GM21825 (cell line): ENCODE results near the gene ARFGAP1.

Experiments
- ATAC-seq: cut with Tn5 transposase; IDR thresholded peaks from one replicate; pipeline ENCODE4 v1.9.1; 2021; ENCODE audit warnings: mild to moderate bottlenecking, moderate library complexity; ENCODE audit not compliant: unreplicated experiment

Gene ARFGAP1

DNA sequence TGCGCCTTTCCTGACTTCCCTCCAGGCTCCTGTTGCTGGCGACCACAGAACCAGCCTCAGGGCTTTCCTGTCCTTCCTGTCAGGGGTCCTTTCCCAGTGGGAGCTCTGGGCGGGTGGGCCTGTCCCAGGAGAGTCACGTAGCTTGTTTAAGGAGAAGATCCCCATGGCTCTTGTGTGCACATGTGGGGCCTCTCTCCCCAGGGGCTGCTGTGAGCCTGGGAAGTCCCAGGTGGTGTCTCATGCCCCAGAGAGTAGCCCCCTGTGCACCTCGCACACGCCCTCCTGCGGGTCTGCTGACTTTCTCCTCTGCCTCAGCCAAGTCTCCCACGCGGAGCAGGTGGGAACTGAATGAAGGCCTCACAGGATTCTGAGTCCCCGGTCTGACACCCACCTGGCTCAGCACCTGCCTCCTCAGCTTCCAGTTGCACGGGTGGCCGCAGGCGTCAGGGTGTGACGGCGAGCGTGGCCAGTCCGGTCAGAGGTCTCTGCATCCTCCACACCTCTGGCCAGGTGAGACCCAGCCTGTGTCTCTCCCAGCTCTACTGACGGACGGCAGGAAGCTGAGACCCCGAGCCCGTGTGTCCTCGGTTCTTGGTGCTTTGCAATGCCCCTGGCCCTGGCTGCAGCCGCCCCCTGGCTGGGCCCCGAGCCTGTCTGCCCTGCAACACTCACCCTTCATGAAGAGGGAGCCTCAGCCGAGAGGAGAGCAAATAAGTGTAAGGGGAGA is 12.7 kb upstream of the ARFGAP1 start:
- ATAC-seq, result no peak

DNA sequence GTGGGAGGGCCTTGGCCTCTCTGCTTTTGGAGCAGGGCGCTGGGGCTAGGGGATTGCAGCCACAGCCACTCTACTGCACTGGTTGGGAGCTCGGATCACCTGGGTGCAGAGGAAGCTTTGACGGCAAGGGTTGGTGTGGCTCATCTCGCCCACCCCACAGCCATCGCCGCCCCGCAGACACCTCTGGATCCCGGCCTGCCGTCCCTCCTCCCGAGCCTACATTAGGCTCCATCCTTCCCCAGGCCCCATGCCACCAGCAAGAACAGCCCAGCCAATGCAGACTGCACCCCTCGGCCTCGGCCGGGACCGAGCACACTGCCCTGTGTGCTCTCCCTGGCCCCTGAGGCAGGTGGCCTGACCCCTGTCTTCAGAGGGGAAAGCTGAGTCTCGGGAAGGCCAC is 12.1 kb upstream of the ARFGAP1 start:
- ATAC-seq, result no peak

DNA sequence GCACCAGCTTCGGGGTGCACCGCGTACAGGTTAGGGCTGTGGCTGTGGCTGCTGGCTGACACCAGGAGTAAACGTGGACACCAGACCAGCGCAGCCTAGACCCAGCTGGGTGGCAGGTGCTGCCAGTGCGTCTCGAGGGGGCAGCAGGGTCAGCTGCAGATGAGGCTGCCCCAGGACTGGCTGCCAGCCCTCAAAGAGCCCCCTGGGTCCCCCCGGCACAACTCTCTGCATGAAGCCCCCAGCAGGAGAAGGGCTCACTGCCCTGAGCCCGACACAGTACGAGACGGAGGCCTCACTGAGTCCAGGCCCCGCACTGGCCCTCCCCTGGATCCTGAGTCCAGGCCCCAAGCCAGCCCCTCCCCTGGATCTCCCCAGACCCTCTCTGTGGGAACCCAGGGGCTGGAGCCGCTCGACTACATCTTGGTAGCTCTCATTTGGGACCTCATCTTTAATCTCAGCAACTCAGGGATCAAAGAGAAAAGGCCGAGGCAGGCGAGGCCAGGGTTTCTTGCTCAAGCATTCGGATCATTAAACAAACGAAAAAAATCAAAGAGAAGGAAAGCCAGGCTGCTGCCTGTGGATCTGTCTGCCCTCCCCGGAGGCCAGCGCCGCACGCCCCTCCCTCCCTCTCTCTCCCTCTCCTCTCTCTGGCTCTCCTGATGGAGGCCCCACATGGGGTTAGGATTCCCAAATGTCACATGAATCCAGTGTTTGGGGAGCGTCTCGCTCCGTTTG is 11.4 kb upstream of the ARFGAP1 start:
- ATAC-seq, result no peak

DNA sequence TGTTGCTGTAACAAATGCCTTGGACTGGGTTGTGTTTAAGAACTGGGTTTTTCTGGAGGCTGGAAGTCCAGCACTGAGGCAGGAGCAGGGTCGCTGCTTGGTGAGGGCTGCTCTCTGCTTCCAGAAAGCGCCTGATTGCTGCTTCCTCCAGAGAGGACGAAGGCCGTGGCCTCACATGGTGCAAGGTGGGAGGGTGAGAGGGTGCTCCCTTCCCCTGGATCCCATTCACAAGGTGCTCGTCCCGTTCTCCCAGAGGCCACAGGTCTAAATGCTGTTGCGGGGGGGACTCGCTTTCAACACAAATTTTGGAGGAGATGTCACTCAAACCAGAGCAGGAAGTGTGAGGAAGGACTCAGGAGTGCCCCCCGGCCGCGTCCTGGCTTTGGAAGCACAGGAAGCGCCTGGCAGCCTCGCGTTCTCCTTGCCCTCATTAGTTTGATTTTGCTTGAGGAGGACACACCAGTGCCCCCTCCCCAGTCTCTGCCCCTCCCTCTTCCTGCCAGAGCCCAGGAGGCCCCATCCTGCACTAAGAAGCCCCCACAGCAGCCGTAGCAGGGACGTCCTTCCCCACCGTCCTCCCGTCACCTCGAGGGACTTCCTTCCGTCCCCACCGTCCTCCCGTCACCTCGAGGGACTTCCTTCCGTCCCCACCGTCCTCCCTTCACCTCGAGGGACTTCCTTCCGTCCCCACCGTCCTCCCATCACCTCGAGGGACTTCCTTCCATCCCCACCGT is 10.7 kb upstream of the ARFGAP1 start:
- no peak for ATAC-seq

DNA sequence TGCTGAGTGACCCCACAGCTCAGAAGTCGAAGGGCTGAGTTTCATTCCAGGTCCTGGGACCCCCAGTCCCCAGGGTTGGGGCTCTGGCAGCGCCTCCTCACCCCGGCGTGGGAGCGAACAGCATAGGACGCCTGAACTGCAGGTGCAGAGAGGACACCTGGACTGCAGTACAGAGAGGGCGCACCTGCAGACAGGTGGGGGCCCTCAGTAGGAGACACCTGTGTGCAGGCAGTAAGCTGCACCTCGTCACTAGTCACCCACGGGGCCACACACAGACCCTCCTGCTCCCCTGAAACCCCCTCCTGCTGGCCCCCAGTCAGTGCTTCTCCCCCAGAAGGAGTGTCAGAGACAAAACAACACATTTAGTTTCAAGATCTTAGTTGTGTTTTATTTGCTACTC is 9.8 kb upstream of the ARFGAP1 start:
- ATAC-seq, result no peak

DNA sequence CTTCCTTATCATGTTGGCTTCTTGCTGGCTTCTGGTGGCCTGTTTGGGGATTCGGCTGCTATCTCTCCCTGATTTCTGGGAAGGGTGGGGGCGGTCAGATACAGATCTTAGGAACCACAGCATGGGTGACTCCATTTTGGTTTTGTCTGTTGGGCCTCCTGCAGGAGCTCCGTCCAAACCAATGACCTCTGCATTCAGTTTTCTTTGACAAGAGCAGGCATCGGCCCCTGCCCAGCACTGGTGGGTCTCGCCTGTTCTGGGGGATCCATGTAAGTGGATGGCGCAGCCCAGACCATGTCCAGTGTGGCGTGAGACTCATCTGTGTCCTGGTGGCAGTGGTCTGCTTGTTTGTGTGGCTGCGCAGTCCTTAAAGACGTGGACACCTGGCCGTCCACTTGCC is 8.6 kb upstream of the ARFGAP1 start:
- ATAC-seq, result no peak

DNA sequence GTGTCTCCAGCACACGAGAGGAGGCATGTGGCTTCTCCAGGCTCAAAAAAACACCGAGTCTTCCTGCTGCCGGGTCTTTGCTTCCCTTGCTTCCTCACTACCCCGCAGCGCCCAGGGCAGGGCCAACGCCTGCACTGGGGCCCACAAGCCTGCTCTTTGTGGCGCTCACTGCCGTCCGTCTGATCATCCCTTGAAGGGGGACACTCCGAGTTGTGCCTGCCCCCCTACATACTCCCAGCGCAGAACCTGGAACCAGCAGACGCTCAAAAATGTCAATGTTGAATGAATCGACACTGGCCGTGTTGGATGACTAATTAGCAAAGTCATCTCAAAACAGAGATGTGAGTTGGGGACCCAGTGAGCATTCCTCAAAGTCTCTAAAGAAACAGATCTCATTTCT is 8.1 kb upstream of the ARFGAP1 start:
- no peak for ATAC-seq

DNA sequence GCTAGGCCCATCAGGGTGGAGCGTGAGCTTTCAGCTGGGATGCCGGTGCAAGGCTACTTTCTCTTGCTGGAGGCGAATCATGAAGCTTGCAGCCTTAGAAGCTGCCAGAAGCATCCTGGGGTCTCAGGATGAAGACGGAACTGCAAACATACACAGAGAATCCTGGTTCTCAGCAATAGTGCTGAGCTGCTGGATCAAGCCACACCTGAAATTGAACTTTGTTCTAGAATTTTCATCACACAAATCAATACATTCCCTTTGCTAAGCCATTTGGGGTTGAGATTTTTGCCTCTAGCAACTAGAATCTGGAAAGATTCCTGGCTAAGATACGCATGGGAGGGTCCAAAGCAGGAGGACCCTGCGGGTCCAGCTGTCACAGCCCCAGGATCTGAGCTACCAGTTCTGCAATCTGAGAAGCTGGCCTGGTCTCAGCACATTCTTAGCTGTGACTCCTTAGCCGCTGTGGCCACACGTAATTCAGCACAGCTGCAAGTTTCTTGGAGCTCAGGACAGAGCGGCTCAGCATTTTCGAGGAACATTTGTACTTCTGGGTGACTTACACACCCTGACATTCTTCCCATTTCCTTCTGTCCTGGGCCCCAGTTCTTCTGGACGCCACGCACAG is 6.6 kb upstream of the ARFGAP1 start:
- ATAC-seq, result no peak

DNA sequence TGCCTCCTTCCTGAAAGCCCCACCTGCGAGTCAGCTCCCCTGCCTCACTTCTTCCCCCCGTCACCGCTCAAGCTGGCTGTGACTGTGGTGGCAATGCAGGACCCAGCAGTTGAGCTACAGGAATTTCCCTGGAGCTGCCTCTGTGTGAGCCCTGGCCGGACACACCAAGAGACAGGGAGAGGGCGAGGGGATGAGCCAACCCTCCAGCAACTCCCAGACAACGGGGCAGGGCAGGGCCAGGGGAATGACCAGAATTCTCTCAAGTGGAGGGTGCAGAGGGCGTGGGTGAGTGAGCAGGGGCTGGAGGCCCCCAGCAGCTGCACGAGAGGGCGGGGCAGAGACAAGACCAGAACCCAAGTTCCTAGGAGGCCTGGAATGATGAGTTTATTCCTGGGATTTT is 4.9 kb upstream of the ARFGAP1 start:
- ATAC-seq, result no peak

DNA sequence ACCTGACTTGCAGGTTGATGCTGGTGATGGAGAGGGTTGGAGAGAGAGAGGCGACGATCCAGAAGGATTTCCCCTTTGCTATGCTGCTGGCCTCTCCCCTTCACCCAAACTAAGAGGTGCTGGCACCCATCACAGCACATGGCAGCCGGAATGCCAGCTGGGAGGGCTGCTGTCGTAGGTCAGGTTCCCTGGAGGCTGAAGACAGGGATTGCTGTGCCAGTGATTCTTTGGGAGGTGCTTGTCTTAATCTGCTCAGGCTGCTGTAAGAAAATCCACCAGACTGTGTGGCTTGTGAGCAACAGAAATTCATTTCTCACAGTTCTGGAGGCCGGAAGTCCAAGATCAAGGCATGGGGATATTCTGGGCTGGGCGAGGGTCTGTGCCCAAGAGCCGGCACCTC is 4.4 kb upstream of the ARFGAP1 start:
- no peak for ATAC-seq

DNA sequence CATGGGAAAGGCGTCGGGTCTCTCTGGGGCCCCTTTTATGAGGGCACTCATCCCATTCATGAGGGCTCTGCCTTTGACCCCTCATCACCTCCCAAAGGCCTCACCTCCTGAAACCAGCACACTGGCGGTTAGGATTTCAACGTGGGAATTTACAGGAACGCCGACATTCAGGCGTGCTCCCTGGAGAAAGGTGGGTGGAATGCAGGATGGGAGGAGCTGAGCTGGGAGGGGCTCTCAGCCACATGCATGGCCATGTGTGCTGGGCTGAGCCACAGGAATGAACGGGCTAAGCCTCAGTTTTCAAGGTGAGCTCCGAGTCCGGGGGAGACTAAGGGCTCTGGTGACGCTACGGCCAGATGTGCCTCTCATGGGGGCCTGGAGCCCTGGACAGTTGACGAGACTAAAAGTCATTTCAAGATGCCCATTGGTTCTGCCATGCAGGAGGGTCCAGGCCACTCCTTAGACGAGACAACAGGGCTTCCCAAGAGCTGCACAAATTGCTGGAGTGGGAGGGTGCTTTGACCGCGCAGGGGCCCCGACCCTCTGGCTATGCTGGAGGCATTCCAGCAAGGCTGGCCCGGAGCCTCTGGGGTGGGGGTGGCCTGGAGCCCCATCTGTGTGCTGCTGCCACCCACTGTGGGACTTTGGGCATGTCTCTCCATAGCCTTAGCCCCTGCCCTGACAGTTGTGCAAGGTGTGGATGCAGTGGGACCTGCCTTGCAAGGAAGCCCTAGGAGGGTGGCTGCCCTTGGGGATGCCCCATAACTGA is 3.8 kb upstream of the ARFGAP1 start:
- ATAC-seq, result no peak

DNA sequence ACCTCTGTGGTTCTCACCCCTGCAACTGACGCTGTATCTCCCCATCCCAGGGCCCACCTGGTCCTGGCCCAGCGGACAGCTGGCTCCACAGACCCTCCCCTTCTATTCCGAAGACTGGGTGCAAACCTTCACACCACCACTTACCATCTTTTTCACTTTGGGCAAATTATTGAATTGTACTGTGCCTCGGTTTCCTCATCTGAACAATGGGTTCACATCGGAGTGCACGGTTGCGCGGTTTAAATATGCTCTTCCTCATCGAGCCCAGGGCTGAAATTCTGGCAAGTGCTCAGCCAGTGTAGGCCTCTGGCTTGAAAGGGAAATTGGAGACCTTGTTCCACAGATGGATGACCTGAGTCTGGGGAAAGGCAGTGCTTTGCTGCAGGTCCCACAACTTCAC is 2.9 kb upstream of the ARFGAP1 start:
- ATAC-seq, result no peak

DNA sequence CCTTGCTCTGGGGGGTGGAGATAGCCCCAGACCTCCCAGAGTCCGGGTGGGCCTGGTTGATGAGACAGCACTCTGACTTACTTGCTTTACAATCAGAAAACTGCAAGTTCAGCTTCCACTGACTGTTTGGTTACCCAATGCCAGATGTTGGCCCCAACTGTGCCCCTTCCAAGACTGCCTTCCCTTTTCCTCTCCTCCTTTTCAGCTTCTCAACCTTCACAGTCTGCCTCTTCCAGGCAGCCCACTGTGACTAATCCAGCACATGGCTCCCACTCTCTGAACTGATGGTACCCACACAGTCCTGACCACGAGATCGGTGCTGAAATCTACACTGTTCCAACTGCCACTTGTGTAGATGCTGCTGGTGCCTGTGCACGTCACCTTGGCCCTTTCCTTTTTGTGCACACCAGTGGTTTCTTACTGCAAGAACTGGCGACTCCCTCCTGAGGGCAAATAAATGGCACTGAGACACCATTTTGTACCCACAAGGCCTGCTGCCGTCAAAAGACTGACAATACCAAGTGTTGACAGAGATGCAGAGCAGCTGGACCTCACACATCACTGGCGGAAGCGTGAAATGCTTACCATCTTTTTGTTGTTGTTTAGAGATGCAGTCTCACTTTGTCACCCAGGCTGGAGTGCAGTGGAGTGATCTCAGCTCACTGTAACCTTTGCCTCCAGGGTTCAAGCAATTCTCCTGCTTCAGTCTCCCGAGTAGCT is 1.8 kb upstream of the ARFGAP1 start:
- ATAC-seq, result no peak

DNA sequence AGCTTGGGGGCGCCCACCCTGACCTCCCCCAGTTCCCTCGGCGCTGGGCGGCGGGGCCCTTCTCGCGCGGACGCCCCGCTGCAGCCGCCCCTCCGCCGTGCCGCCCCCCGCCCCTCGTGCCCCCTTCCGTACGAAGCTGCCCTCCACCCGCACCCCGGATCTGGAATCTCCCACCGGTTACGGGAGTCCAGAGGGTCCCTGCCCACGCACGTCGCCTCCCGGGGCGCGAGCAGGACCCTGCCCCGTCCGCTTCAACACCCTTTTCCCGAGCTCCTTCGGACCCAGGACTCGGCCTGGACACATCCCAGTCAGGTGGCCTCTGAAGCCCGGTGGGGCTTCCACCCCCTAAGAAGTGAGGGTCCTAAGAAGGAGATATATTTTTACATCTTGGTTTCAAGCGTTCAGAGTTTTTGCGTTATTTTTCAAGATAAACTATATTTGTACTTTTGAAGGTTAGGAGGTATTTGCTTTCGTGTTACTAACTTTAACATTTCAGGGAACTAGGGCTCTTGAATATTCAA is 506 bp downstream of the ARFGAP1 start:
- ATAC-seq, result no peak

DNA sequence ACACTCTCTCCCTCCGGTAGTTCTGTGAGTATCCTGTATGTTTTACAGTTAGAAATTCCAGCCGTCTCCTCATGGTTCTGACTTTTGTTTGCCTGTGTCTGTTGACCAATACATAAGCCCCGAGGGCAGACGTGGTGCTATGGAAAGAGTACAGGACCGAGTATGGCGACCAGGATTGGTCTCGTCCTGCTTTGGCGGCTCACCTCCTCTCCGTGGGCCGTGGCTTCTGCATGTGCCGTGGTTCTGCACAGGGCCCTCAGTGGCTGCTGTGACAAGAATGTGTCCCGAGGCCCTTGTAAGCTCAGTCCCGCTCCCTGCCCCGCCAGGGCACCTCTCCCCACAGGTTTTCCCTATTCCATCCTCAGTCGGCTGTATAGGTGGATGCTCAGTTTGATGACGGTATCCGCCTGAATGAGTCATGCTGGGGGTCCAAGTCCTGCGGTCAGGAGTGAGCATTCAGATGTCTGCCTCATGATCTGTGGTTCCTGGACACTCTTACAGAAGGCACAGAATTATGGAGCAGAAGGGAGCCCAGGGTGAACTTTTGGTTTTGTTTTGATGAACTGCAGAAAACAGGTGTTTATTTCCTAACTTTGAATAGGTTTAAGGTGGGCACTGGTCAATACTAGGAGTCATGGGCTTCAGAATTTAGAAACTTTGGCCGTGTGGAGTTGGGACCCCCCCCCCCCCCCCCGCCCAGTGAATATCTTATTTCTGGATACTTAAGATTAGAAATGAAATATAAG is 1.2 kb downstream of the ARFGAP1 start:
- ATAC-seq, result no peak

DNA sequence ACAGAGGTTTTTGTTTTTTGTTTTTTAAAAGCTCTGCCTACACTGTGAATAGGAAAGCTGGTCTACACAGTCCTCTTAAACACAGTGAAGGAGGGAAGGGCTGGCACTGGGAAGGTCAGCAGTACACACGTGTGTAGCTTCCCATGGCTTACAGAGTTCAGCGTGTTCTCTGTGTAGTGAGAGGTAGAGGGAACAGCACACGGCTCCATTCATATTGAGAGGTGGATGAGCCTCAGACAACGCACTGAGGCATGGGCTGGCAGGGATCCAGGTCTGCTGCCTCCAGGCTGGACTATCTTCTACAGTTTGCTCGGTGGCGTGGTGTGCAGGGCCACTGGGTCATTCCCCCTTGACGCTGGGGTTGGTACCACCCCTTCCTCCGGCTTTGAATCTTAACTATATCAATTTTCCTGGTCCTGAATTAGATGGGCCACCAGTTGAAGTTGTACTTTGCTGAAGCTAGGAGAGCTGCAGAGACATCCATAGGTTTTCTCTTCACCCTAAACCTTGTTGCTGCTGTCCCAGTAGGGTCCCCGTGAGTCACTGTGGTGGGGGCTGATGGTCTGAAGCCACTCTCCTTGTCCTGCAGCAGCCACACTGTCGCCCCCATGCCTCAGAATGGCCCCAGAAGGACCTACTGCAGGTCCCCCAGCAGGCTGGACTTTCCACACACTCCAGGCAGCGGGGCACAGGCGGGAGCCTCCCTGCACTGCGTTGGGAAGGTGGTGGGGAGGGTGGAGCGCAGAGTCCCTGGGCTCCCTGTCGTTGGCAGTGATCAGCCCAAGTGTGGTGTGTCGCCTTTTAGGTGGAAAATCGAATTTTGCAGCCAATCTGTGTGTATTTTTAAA is 2.0 kb downstream of the ARFGAP1 start:
- ATAC-seq, result no peak

DNA sequence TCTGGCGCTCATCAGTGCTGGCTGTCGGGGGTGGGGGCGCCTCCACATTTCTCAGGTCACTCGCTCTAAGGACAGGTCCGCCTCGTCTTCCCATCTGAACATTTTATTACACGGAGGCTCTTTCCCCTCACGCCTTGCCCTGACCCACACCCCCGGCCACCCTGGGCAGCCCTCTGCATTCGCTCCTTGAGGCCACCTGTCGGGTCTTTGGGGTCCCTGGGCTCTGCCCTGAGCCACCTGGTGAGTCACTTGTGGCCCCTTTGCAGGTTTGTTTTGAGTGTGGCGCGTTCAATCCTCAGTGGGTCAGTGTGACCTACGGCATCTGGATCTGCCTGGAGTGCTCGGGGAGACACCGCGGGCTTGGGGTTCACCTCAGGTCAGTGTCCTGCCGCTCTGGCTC is 3.2 kb downstream of the ARFGAP1 start:
- no peak for ATAC-seq

DNA sequence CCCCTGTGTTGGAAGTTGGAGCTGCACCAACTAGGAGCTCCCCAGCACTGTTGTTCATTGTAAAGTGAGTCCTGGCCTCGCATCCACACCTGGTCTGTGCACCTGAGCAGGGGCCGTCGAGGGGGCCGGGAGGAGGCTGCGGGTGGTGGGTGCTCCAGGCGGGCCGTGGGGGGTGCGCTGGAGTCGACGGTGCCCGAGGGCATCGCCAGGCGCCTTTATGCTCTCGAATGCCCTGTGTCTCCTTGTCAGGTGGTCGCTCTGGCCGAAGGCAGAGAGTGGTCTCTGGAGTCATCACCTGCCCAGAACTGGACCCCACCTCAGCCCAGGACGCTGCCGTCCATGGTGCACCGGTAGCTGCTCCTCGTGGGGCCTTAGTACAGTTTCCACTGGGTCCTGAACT is 4.3 kb downstream of the ARFGAP1 start:
- no peak for ATAC-seq
